Measurements from ENCODE around the gene PDCD10.

PDCD10 gene

GRCh38 chr3:167729591-167729990 is 5.1 kb downstream of the PDCD10 start:
- DNase-seq (ENCODE audit: low read depth), result no peak
- H3K4me3 ChIP-seq (ENCODE audit: control insufficient read depth, low read depth, low read length), result no peak overlapping the region
- TF ChIP-seq, protein P1, sequence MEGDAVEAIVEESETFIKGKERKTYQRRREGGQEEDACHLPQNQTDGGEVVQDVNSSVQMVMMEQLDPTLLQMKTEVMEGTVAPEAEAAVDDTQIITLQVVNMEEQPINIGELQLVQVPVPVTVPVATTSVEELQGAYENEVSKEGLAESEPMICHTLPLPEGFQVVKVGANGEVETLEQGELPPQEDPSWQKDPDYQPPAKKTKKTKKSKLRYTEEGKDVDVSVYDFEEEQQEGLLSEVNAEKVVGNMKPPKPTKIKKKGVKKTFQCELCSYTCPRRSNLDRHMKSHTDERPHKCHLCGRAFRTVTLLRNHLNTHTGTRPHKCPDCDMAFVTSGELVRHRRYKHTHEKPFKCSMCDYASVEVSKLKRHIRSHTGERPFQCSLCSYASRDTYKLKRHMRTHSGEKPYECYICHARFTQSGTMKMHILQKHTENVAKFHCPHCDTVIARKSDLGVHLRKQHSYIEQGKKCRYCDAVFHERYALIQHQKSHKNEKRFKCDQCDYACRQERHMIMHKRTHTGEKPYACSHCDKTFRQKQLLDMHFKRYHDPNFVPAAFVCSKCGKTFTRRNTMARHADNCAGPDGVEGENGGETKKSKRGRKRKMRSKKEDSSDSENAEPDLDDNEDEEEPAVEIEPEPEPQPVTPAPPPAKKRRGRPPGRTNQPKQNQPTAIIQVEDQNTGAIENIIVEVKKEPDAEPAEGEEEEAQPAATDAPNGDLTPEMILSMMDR (IDR thresholded peaks at IDR 0.05; ENCODE audit: control insufficient read depth, insufficient read depth, low read depth, low read length, missing control alignments), result no peak

GRCh38 chr3:167728632-167729323 is 5.9 kb downstream of the PDCD10 start:
- DNase-seq (ENCODE audit: low read depth), result no peak
- no peak overlapping the region for H3K4me3 ChIP-seq (ENCODE audit: control insufficient read depth, low read depth, low read length)
- TF ChIP-seq, protein P1 (IDR thresholded peaks at IDR 0.05; ENCODE audit: control insufficient read depth, insufficient read depth, low read depth, low read length, missing control alignments), result no peak

DNA sequence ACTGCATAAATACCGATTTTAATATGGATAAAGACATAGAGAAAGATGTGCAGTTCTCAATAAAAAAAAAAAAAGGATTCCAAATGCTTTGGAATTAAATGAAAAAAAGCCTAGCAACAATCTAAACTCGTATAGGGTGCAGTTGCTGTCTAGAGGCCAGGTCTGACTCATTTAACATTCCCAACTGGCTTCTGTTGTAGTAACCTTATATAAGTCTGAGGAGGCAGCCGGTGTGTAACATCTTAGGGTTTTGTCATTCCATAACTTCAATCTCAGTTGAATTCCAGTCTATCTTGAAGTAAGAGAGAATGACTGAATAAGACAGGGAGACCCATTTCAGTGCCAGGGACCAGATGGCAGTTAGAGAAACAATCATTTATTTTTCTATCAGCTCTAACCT is 6.5 kb downstream of the PDCD10 start:
- H3K4me3 ChIP-seq (ENCODE audit: control insufficient read depth, low read depth, low read length), result no peak overlapping the region
- peak; percentile 48 for DNase-seq (ENCODE audit: low read depth)
- TF ChIP-seq, protein P1 (IDR thresholded peaks at IDR 0.05; ENCODE audit: control insufficient read depth, insufficient read depth, low read depth, low read length, missing control alignments), result no peak

- no peak overlapping the region for H3K4me3 ChIP-seq (ENCODE audit: control insufficient read depth, low read depth, low read length)
- DNase-seq (ENCODE audit: low read depth), result no peak
- TF ChIP-seq, protein P1 (IDR thresholded peaks at IDR 0.05; ENCODE audit: control insufficient read depth, insufficient read depth, low read depth, low read length, missing control alignments), result no peak
These were observed 10.8 kb downstream of the PDCD10 start for GRCh38 chr3:167723872-167724271.

- TF ChIP-seq, protein P1 (IDR thresholded peaks at IDR 0.05; ENCODE audit: control insufficient read depth, insufficient read depth, low read depth, low read length, missing control alignments), result no peak
- no peak overlapping the region for H3K4me3 ChIP-seq (ENCODE audit: control insufficient read depth, low read depth, low read length)
- no peak for DNase-seq (ENCODE audit: low read depth)
These were observed 11.6 kb downstream of the PDCD10 start for GRCh38 chr3:167723025-167723512.

DNA sequence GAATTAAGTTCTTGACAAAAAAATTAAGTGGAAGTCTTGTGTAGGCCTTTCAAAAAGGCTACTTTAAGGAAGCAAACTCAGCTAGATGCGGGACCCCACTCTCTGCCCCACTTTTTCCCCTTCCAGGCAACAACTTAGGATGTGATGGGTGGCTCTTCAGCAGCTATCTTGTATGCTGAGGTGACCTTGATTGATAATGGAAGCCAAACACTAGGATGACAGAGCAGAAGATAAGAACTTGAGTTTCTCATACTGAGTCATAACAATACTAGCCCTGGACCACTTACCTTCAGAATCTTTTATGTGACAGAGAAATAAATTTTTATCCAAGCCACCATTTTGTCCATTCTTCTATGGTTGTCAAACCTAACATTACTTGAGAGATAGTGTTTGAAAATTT is 16.1 kb downstream of the PDCD10 start:
- no peak overlapping the region for H3K4me3 ChIP-seq (ENCODE audit: control insufficient read depth, low read depth, low read length)
- TF ChIP-seq, protein P1 (IDR thresholded peaks at IDR 0.05; ENCODE audit: control insufficient read depth, insufficient read depth, low read depth, low read length, missing control alignments), result no peak
- no peak for DNase-seq (ENCODE audit: low read depth)

All from AG09309 (cell line).